ENCODE data around the gene SULT1B1. TPM values are rescaled to one million over a fixed set of nuclear protein-coding genes. Genes with fewer than 3 reads are reported as not detected.

Gene SULT1B1
- total RNA-seq, 1 donor from 2014 or later = 0.26 TPM

DNA sequence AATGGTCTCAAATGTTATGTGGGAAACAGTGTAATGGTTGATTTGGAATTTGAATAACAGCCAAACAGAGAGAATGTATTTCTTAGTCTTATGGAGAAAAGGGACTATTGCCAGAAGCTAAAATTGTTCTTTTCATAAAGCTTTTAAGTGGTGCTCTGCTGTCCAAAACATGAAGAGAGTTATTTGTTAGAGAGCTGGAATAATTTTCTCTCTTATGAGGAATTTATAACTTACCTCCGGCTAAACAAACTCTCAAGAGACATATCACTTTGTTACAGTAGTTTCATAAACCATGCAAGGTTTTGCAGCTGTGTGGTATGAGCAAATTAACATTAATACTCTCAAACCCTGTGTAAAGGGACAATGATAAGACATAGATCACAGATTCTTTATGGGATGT lies 28.6 kb downstream of the SULT1B1 start:
- no peak for FAIRE-seq
- Histone ChIP-seq H3K36me3 (ENCODE audit: control insufficient read depth, insufficient read depth, low read length) (no peaks in the 10 kb centered on the region), H3K4me3 (ENCODE audit: low read depth, low read length) (no peak overlapping the region), H3K27me3 (ENCODE audit: control insufficient read depth, insufficient read depth, low read length) (no peaks in the 10 kb centered on the region)
- TF ChIP-seq, protein P1, sequence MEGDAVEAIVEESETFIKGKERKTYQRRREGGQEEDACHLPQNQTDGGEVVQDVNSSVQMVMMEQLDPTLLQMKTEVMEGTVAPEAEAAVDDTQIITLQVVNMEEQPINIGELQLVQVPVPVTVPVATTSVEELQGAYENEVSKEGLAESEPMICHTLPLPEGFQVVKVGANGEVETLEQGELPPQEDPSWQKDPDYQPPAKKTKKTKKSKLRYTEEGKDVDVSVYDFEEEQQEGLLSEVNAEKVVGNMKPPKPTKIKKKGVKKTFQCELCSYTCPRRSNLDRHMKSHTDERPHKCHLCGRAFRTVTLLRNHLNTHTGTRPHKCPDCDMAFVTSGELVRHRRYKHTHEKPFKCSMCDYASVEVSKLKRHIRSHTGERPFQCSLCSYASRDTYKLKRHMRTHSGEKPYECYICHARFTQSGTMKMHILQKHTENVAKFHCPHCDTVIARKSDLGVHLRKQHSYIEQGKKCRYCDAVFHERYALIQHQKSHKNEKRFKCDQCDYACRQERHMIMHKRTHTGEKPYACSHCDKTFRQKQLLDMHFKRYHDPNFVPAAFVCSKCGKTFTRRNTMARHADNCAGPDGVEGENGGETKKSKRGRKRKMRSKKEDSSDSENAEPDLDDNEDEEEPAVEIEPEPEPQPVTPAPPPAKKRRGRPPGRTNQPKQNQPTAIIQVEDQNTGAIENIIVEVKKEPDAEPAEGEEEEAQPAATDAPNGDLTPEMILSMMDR (IDR thresholded peaks at IDR 0.05; ENCODE audit: insufficient read depth, low read length, severe bottlenecking) = no peak
- no peak for DNase-seq (ENCODE audit: low read depth)

DNA sequence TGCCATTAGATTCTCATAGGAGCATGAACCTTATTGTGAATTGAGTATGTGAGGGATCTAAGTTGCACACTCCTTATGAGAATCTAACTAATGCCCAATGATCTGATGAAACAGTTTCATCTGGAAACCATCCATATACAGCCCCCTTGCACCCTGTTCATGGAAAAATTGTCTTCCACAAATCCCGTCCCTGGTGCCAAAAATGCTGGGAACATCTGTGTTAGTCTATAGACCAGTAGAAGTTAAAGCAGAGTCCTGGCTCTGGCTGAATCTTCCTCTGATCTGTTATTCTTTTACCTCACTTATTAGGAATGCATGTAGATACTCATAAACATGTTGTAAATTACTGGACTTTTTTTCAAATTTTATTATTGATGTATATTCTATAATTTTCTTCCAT lies 29.2 kb downstream of the SULT1B1 start:
- no peak for DNase-seq (ENCODE audit: low read depth)
- Histone ChIP-seq H3K36me3 (ENCODE audit: control insufficient read depth, insufficient read depth, low read length) (no peaks in the 10 kb centered on the region), H3K4me3 (ENCODE audit: low read depth, low read length) (no peak overlapping the region), H3K27me3 (ENCODE audit: control insufficient read depth, insufficient read depth, low read length) (no peaks in the 10 kb centered on the region)
- no peak for FAIRE-seq
- TF ChIP-seq, protein P1 (IDR thresholded peaks at IDR 0.05; ENCODE audit: insufficient read depth, low read length, severe bottlenecking) = no peak

DNA sequence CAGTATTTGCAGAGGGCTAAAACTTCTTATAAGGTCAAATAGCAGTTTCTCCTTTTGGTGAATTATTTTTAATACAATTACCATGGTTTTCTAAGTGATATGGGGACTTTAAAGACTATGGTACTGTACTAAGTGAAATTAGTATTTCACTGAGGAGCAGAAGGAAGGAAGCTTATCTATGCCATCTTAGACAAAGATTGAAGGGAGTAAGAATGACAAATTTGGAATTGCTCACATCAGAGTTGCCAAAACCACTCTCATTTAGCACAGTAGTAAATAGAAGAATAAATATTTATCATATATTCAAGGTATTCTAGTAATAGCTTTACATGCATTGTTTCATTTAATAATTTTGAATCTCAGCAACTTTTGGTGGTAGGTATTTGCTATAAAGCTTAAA lies 30.4 kb downstream of the SULT1B1 start:
- H3K27me3 ChIP-seq (ENCODE audit: control insufficient read depth, insufficient read depth, low read length) = no peaks in the 10 kb centered on the region
- TF ChIP-seq, protein P1 (IDR thresholded peaks at IDR 0.05; ENCODE audit: insufficient read depth, low read length, severe bottlenecking) = no peak
- no peak for FAIRE-seq

DNA sequence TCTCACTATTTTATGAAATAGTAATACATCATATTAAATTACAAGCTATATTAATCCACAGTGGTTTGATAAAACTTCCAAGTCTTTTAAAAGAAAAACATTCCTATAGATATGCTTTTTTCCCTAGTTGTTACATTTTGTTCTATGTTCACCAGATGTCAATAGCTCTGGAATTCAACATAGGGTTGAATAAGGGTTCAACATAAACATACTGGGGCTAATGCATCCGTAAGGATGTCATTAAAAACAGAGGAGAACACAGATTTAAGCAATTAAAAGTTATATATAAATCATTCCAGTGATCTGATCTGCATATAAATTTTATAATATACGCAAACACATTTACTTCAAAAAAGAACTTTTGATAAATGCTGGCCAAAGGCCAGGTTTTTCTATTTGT lies 32.5 kb downstream of the SULT1B1 start:
- no peaks in the 10 kb centered on the region for H3K36me3 ChIP-seq (ENCODE audit: control insufficient read depth, insufficient read depth, low read length)
- FAIRE-seq = no peak
- TF ChIP-seq, protein P1 (IDR thresholded peaks at IDR 0.05; ENCODE audit: insufficient read depth, low read length, severe bottlenecking) = no peak
- no peaks in the 10 kb centered on the region for H3K27me3 ChIP-seq (ENCODE audit: control insufficient read depth, insufficient read depth, low read length)
- no peak for DNase-seq (ENCODE audit: low read depth)
- H3K4me3 ChIP-seq (ENCODE audit: low read depth, low read length) = no peak overlapping the region

More for the DNA sequence above, 30.4 kb downstream of the SULT1B1 start:
- no peak for DNase-seq (ENCODE audit: low read depth)
- H3K4me3 ChIP-seq (ENCODE audit: low read depth, low read length) = no peak overlapping the region
- no peaks in the 10 kb centered on the region for H3K36me3 ChIP-seq (ENCODE audit: control insufficient read depth, insufficient read depth, low read length)

DNA sequence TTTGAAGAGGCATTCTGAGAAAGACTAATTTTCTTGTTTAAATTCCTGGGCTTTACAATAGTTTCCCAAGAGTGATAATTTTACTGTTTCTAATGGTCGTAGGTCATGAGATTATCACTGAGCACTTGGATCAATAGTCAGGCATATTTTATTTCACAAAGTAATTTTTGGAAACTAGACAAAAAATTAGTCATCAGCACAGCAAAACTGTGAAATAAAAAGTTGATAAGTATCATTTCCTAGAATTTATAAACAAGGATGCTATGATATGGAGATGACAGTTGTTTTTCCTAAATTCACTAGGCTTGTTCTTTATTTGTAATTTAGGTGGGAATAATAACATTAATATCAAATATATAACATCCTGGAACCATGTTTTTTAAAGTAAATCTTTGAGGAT lies 33.0 kb downstream of the SULT1B1 start:
- TF ChIP-seq, protein P1 (IDR thresholded peaks at IDR 0.05; ENCODE audit: insufficient read depth, low read length, severe bottlenecking) = no peak
- Histone ChIP-seq H3K27me3 (ENCODE audit: control insufficient read depth, insufficient read depth, low read length) (no peaks in the 10 kb centered on the region), H3K36me3 (ENCODE audit: control insufficient read depth, insufficient read depth, low read length) (no peaks in the 10 kb centered on the region), H3K4me3 (ENCODE audit: low read depth, low read length) (no peak overlapping the region)
- DNase-seq (ENCODE audit: low read depth) = no peak
- no peak for FAIRE-seq

DNA sequence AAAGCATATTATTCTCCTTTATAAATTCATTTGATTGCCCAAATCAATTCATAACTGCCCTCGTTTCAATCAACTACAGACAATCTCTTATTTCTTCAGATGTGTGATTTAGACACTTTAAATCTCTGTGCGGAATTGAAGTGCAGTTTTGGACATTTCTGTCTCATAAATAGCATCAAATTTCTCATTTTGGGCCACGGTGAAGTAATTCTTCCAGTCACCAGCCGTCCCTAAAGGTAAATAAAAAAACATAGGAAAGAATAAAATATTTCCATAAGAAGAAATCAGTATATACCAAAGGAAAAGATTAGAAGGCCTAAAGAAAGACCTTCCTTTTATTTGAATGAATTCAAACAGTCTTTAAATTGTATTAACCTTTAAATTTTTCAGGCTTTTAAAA lies 33.4 kb downstream of the SULT1B1 start:
- no peak overlapping the region for H3K4me3 ChIP-seq (ENCODE audit: low read depth, low read length)
- no peaks in the 10 kb centered on the region for H3K27me3 ChIP-seq (ENCODE audit: control insufficient read depth, insufficient read depth, low read length)
- no peaks in the 10 kb centered on the region for H3K36me3 ChIP-seq (ENCODE audit: control insufficient read depth, insufficient read depth, low read length)
- no peak for FAIRE-seq
- TF ChIP-seq, protein P1 (IDR thresholded peaks at IDR 0.05; ENCODE audit: insufficient read depth, low read length, severe bottlenecking) = no peak
- DNase-seq (ENCODE audit: low read depth) = no peak
